B cell (primary cell): ENCODE measurements around the gene CAMTA1. TPM values are rescaled to one million over a fixed set of nuclear protein-coding genes. Genes with fewer than 3 reads are reported as not detected.

Experiments used
- ATAC-seq: fragments of 200-7000 bp; cut with Tn5 transposase; one replicate; pipeline ENCODE4 v1.10.0; 2021; ENCODE audit warnings: low read depth, mild to moderate bottlenecking, moderate number of reproducible peaks, moderate library complexity
- CTCF ChIA-PET: fragments of 350-600 bp; sonication (Branson Sonifier 250); formaldehyde crosslinking; loops from one replicate; lab custom pipeline; 2021; ENCODE audit warnings: antibody characterized with exemption, inconsistent platforms; lab: Charles Lee
- POLR2A ChIA-PET: fragments of 350-600 bp; sonication (Branson Sonifier 250); formaldehyde crosslinking; loops from one replicate; lab custom pipeline; 2021; ENCODE audit warnings: antibody characterized with exemption; lab: Charles Lee
- DNase-seq: peaks from one replicate; pipeline ENCODE4 v3.0.0; 2013
- H2AFZ ChIP-seq: 2 replicates; pipeline ENCODE4 v1.6.1; 2012; ENCODE audit warnings: mild to moderate bottlenecking, low read depth, low read length; ENCODE audit not compliant: insufficient read depth, poor library complexity, severe bottlenecking
- H3K27ac ChIP-seq, 2 donors: 1 replicate in 1 of 2; 2 replicates in 1 of 2; pipeline ENCODE4 v1.5.1; 2012 to 2013; ENCODE audit warnings: low read length in 2 of 2, mild to moderate bottlenecking in 2 of 2, moderate library complexity in 1 of 2
- H3K27me3 ChIP-seq, 4 experiments: fragments of 200-600 bp in 1 of 4; sonication (generic) in 1 of 4; replicated peaks in 1 of 4; 1 replicate in 2 of 4; 2 replicates in 2 of 4; pipeline versions ENCODE4 v1.6.1 to v1.7.0; 2013 to 2016; ENCODE audit warnings: low read length in 3 of 4, mild to moderate bottlenecking in 2 of 4, mixed read lengths in 1 of 4, moderate library complexity in 1 of 4; ENCODE audit not compliant: insufficient read depth in 4 of 4, control insufficient read depth in 3 of 4; ENCODE audit errors: control extremely low read depth in 1 of 4
- H3K36me3 ChIP-seq, 2 experiments: replicated peaks in 1 of 2; 1 replicate in 1 of 2; 2 replicates in 1 of 2; pipeline versions ENCODE4 v1.6.1 to v1.7.1; 2013; ENCODE audit warnings: low read length in 1 of 2; ENCODE audit not compliant: insufficient read depth in 2 of 2, control insufficient read depth in 1 of 2; ENCODE audit errors: control extremely low read depth in 1 of 2, extremely low read depth in 1 of 2
- H3K4me1 ChIP-seq, 2 donors: fragments of 200-600 bp in 1 of 2; sonication (generic) in 1 of 2; 1 replicate in 1 of 2; 2 replicates in 1 of 2; pipeline versions ENCODE4 v1.5.1 to v1.6.1; 2013 to 2017; ENCODE audit warnings: low read length in 2 of 2; ENCODE audit not compliant: control insufficient read depth in 2 of 2, insufficient read depth in 2 of 2
- H3K4me2 ChIP-seq: replicated peaks from 2 replicates; pipeline ENCODE3; 2012; ENCODE audit warnings: mild to moderate bottlenecking, low read depth, low read length; ENCODE audit not compliant: poor library complexity, severe bottlenecking
- H3K4me3 ChIP-seq, 5 experiments: fragments of 200-600 bp in 1 of 5; sonication (generic) in 1 of 5; 1 replicate in 3 of 5; 2 replicates in 2 of 5; pipeline versions ENCODE4 v1.5.1 to v1.7.0; 2011 to 2016; ENCODE audit warnings: low read length in 4 of 5, mild to moderate bottlenecking in 4 of 5, low read depth in 2 of 5, control low read depth in 1 of 5, moderate library complexity in 1 of 5; ENCODE audit not compliant: insufficient read depth in 1 of 5; ENCODE audit errors: control extremely low read depth in 1 of 5, extremely low read depth in 1 of 5
- H3K79me2 ChIP-seq: fragments of 200-600 bp; sonication (generic); one replicate; pipeline ENCODE4 v1.6.0; 2016; ENCODE audit warnings: low read length; ENCODE audit not compliant: control insufficient read depth, insufficient read depth
- H3K9ac ChIP-seq: fragments of 200-600 bp; sonication (generic); 2 replicates; pipeline ENCODE4 v1.6.1; 2017; ENCODE audit warnings: mild to moderate bottlenecking, low read length, moderate library complexity
- H3K9me3 ChIP-seq, 3 donors: one replicate each; pipeline versions ENCODE4 v1.6.1 to v1.7.1; 2013; ENCODE audit warnings: low read length in 2 of 3; ENCODE audit not compliant: control insufficient read depth in 2 of 3, insufficient read depth in 1 of 3; ENCODE audit errors: control extremely low read depth in 1 of 3
- H4K20me1 ChIP-seq: 2 replicates; pipeline ENCODE4 v1.6.0; 2012; ENCODE audit warnings: mild to moderate bottlenecking, low read length; ENCODE audit not compliant: insufficient read depth, control insufficient read depth, poor library complexity, severe bottlenecking
- H3K27ac Mint-ChIP-seq: one replicate; pipeline ENCODE4 v1.8.0; 2021; ENCODE audit warnings: mixed read lengths
- H3K27me3 Mint-ChIP-seq: one replicate; pipeline ENCODE4 v1.8.0; 2021; ENCODE audit warnings: mixed read lengths
- H3K4me1 Mint-ChIP-seq: one replicate; pipeline ENCODE4 v1.8.0; 2021; ENCODE audit warnings: mixed read lengths
- H3K4me3 Mint-ChIP-seq: one replicate; pipeline ENCODE4 v1.8.0; 2021; ENCODE audit warnings: mixed read lengths
- H3K9me3 Mint-ChIP-seq: one replicate; pipeline ENCODE4 v1.8.0; 2022; ENCODE audit warnings: mixed read lengths; ENCODE audit not compliant: insufficient read depth
- CTCF ChIP-seq: fragments of 200-600 bp; IDR thresholded peaks from one replicate; pipeline ENCODE4 v1.8.0; 2022; ENCODE audit warnings: antibody characterized with exemption, mild to moderate bottlenecking
- EZH2 ChIP-seq: IDR thresholded peaks from 2 replicates; pipeline ENCODE4 v1.6.1; 2012; ENCODE audit warnings: borderline replicate concordance, low read depth, mild to moderate bottlenecking, moderate library complexity, low read length; ENCODE audit not compliant: insufficient read depth, poor library complexity, severe bottlenecking
- WGBS: methylation state at CpG from one replicate; pipeline ENCODE4 v1.1.5; 2013; ENCODE audit warnings: missing lambda C conversion rate; ENCODE audit not compliant: insufficient coverage; 5-methylcytosine and 5-hydroxymethylcytosine counted together
- intact Hi-C: fragments of 100-400 bp; cut with micrococcal nuclease; formaldehyde crosslinking; loops from one replicate; pipeline ENCODE4 v1.10.0; 2022
- polyA plus RNA-seq: library from polyadenylated mRNA; depleted of rRNA; stranded (reverse); fragments of >200 nt; gene quantifications from 2 replicates; pipeline ENCODE4 v1.2.3, GENCODE V29; 2012
- total RNA-seq, 2 donors: library from RNA; stranded (reverse); fragments of 120-200 nt in 1 of 2; gene quantifications; 1 replicate in 1 of 2; 2 replicates in 1 of 2; pipeline versions ENCODE4 v1.2.3 to v1.2.4, GENCODE V29; 2013 to 2022

CAMTA1 gene
- total and polyA plus RNA-seq, 2 donors (not counting 1 experiment from before 2014, with no cell fraction given): 42.2 to 45.7 TPM

DNA sequence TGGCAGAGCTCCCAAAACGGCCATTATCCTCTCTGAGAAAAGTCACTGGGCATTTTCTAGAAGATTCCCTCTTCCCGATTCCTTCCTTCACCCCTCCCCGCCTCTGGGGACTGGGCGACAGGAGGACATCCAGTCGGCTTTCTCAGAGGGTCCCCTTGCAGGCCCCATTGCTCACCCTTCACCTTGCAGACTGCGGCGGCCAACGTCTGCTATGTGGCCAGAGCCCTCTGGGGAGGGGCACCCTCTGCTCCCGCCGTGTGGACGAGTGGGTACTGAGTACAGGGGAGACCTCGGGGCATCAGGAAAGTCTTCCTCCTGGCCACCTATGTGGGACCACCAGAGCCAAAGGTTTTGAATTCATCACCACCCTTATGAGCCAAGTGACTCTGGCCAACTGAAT, 692.3 kb downstream of the CAMTA1 start:
- POLR2A ChIA-PET: no interaction called here
- Mint-ChIP-seq H3K4me1 (no peaks in the 10 kb centered on the region), H3K27ac (no peak overlapping the region), H3K4me3 (no peak overlapping the region), H3K27me3 (no peaks in the 10 kb centered on the region), H3K9me3 (no peaks in the 10 kb centered on the region)
- no peak overlapping the region for H2AFZ ChIP-seq
- H3K4me3 ChIP-seq: no peak overlapping the region
- H3K4me1 ChIP-seq: no peaks in the 10 kb centered on the region
- no peak overlapping the region for H3K27ac ChIP-seq
- H3K79me2 ChIP-seq: no peaks in the 10 kb centered on the region
- H3K27me3 ChIP-seq: no peaks in the 10 kb centered on the region
- CTCF ChIA-PET: no interaction called here
- no peak for TF ChIP-seq EZH2
- TF ChIP-seq CTCF: no peak
- no peaks in the 10 kb centered on the region for H3K36me3 ChIP-seq
- DNase-seq (no peak), ATAC-seq (no peak)
- H3K9ac ChIP-seq: no peak overlapping the region
- peaks cover 0 to 4% (median 0%) of the 10 kb centered on the region in 3 donors for H3K9me3 ChIP-seq
- no peak overlapping the region for H3K4me2 ChIP-seq
- 78% methylated on average over 8 of the region's 12 CpGs for WGBS
- no peaks in the 10 kb centered on the region for H4K20me1 ChIP-seq
- intact Hi-C loops: no loop called here

- intact Hi-C loops: no loop called here
- ChIA-PET POLR2A (no interaction called here), CTCF (no interaction called here)
- ATAC-seq: no peak
- Mint-ChIP-seq H3K4me3 (no peak overlapping the region), H3K4me1 (no peaks in the 10 kb centered on the region), H3K27me3 (peaks cover 3% of the 10 kb centered on the region), H3K9me3 (no peaks in the 10 kb centered on the region), H3K27ac (no peak overlapping the region)
- no peak overlapping the region for H2AFZ ChIP-seq
- H4K20me1 ChIP-seq: no peaks in the 10 kb centered on the region
- WGBS: 90% methylated on average over 3 of the region's 13 CpGs
- no peaks in the 10 kb centered on the region for H3K27me3 ChIP-seq
- H3K4me3 ChIP-seq: no peak overlapping the region
- TF ChIP-seq CTCF (no peak), EZH2 (no peak)
- H3K9ac ChIP-seq: no peak overlapping the region
- DNase-seq: no peak
- no peak overlapping the region for H3K27ac ChIP-seq
- peaks cover 0 to 4% (median 0%) of the 10 kb centered on the region in 3 donors for H3K9me3 ChIP-seq
- H3K4me2 ChIP-seq: no peak overlapping the region
- no peaks in the 10 kb centered on the region for H3K79me2 ChIP-seq
- no peaks in the 10 kb centered on the region for H3K4me1 ChIP-seq
- no peaks in the 10 kb centered on the region for H3K36me3 ChIP-seq
Observed at GRCh38 chr1:7478142-7478790, 693.0 kb downstream of the CAMTA1 start.
